Neuron (in vitro differentiated cells): ENCODE measurements around the gene TAF7.
"Not testable (repeated sequence)": the region's sequence is repeated elsewhere in the genome, so short reads cannot be mapped to it uniquely, and the experiment has no call there.

Source experiments
- H2AFZ ChIP-seq: one replicate; pipeline ENCODE4 v1.6.1; 2013; ENCODE audit warnings: low read depth, mild to moderate bottlenecking, inconsistent platforms, low read length, moderate library complexity
- H3K27me3 ChIP-seq: one replicate; pipeline ENCODE4 v1.6.1; 2013; ENCODE audit warnings: low read length; ENCODE audit not compliant: insufficient read depth
- H3K36me3 ChIP-seq: one replicate; pipeline ENCODE4 v1.6.1; 2013; ENCODE audit warnings: low read length; ENCODE audit not compliant: insufficient read depth
- H3K4me1 ChIP-seq: one replicate; pipeline ENCODE4 v1.6.1; 2013; ENCODE audit warnings: low read length; ENCODE audit not compliant: insufficient read depth
- H3K4me3 ChIP-seq: 2 replicates; pipeline ENCODE4 v1.5.1; 2013; ENCODE audit warnings: mild to moderate bottlenecking, low read length, moderate library complexity
- H3K9me3 ChIP-seq: one replicate; pipeline ENCODE4 v1.6.1; 2013; ENCODE audit warnings: low read length

TAF7 gene

GRCh38 chr5:141326088-141326854, 5.7 kb upstream of the TAF7 start:
- H3K4me1 ChIP-seq = no peaks in the 10 kb centered on the region
- no peaks in the 10 kb centered on the region for H3K27me3 ChIP-seq
- peaks cover 14% of the 10 kb centered on the region for H3K9me3 ChIP-seq
- H2AFZ ChIP-seq = no peak overlapping the region
- no peak overlapping the region for H3K4me3 ChIP-seq
- no peaks in the 10 kb centered on the region for H3K36me3 ChIP-seq

- no peaks in the 10 kb centered on the region for H3K27me3 ChIP-seq
- peaks cover 22% of the 10 kb centered on the region for H3K36me3 ChIP-seq
Observed at GRCh38 chr5:141322261-141322660, 1.7 kb upstream of the TAF7 start.

GRCh38 chr5:141319699-141320098, 885 bp downstream of the TAF7 start:
- Histone ChIP-seq H3K36me3 (peaks cover 40% of the 10 kb centered on the region), H3K27me3 (no peaks in the 10 kb centered on the region), H3K9me3 (peaks cover 40% of the 10 kb centered on the region), H2AFZ (no peak overlapping the region), H3K4me3 (peak overlapping the region; percentile 88), H3K4me1 (peaks cover 3% of the 10 kb centered on the region)

More at GRCh38 chr5:141322261-141322660, 1.7 kb upstream of the TAF7 start:
- Histone ChIP-seq H2AFZ (no peak overlapping the region), H3K9me3 (peaks cover 28% of the 10 kb centered on the region), H3K4me1 (peaks cover 3% of the 10 kb centered on the region), H3K4me3 (no peak overlapping the region)

- Histone ChIP-seq H3K36me3 (peaks cover 41% of the 10 kb centered on the region), H3K27me3 (no peaks in the 10 kb centered on the region), H3K4me3 (peak overlapping the region; percentile 88), H3K9me3 (peaks cover 41% of the 10 kb centered on the region), H3K4me1 (peaks cover 3% of the 10 kb centered on the region), H2AFZ (no peak overlapping the region)
Observed at GRCh38 chr5:141319202-141319601, 1.4 kb downstream of the TAF7 start.

GRCh38 chr5:141316963-141317362, 3.6 kb downstream of the TAF7 start:
- H3K4me1 ChIP-seq, H3K27me3 ChIP-seq: not testable (repeated sequence)
- H3K36me3 ChIP-seq = peaks cover 47% of the 10 kb centered on the region

GRCh38 chr5:141313711-141314110, 6.9 kb downstream of the TAF7 start:
- H3K27me3 ChIP-seq = no peaks in the 10 kb centered on the region
- H3K36me3 ChIP-seq = peaks cover 37% of the 10 kb centered on the region
- no peak overlapping the region for H2AFZ ChIP-seq
- no peak overlapping the region for H3K4me3 ChIP-seq
- peaks cover 40% of the 10 kb centered on the region for H3K9me3 ChIP-seq
- H3K4me1 ChIP-seq = peaks cover 3% of the 10 kb centered on the region

More at GRCh38 chr5:141316963-141317362, 3.6 kb downstream of the TAF7 start:
- peaks cover 45% of the 10 kb centered on the region for H3K9me3 ChIP-seq
- H3K4me3 ChIP-seq, H2AFZ ChIP-seq: not testable (repeated sequence)

GRCh38 chr5:141306630-141307029, 14.0 kb downstream of the TAF7 start:
- H3K4me3 ChIP-seq = no peak overlapping the region
- no peak overlapping the region for H2AFZ ChIP-seq
- H3K27me3 ChIP-seq = no peaks in the 10 kb centered on the region
- H3K36me3 ChIP-seq = no peaks in the 10 kb centered on the region
- peaks cover 5% of the 10 kb centered on the region for H3K4me1 ChIP-seq
- H3K9me3 ChIP-seq = peaks cover 32% of the 10 kb centered on the region

- Histone ChIP-seq H3K9me3 (peaks cover 29% of the 10 kb centered on the region), H3K4me3 (no peak within 1 kb of the TSS), H2AFZ (no peak within 1 kb of the TSS), H3K27me3 (no peaks in the 10 kb centered on the region), H3K4me1 (peaks cover 5% of the 10 kb centered on the region), H3K36me3 (no peaks in the 10 kb centered on the region)
Observed at GRCh38 chr5:141303756-141304155, 16.8 kb downstream of the TAF7 start, which contains the start of gene SLC25A2. Gene SLC25A2, minus strand, starts transcription at chr5:141304049. Its CDS starts 184 bp downstream, at chr5:141303865.

- no peaks in the 10 kb centered on the region for H3K4me1 ChIP-seq
- H3K36me3 ChIP-seq = no peaks in the 10 kb centered on the region
- H3K4me3 ChIP-seq = no peak overlapping the region
- peaks cover 14% of the 10 kb centered on the region for H3K9me3 ChIP-seq
- H2AFZ ChIP-seq = no peak overlapping the region
- H3K27me3 ChIP-seq = no peaks in the 10 kb centered on the region
Observed at GRCh38 chr5:141298376-141298775, 22.2 kb downstream of the TAF7 start.

- no peaks in the 10 kb centered on the region for H3K27me3 ChIP-seq
- H2AFZ ChIP-seq = no peak overlapping the region
- no peaks in the 10 kb centered on the region for H3K4me1 ChIP-seq
- no peaks in the 10 kb centered on the region for H3K36me3 ChIP-seq
- peaks cover 19% of the 10 kb centered on the region for H3K9me3 ChIP-seq
- H3K4me3 ChIP-seq = no peak overlapping the region
Observed at GRCh38 chr5:141272906-141273305, 47.7 kb downstream of the TAF7 start.

GRCh38 chr5:141269195-141269594, 51.4 kb downstream of the TAF7 start:
- H3K9me3 ChIP-seq = peaks cover 33% of the 10 kb centered on the region
- no peaks in the 10 kb centered on the region for H3K4me1 ChIP-seq
- no peak overlapping the region for H2AFZ ChIP-seq
- no peaks in the 10 kb centered on the region for H3K27me3 ChIP-seq
- H3K4me3 ChIP-seq = no peak overlapping the region
- H3K36me3 ChIP-seq = no peaks in the 10 kb centered on the region
